Measurements from ENCODE around the gene EEF1A2.

Gene EEF1A2

GRCh38 chr20:63536997-63537524 is 38.2 kb upstream of the EEF1A2 start, which contains the start of gene PTK6:
TSS of gene PTK6 (minus strand) at chr20:63537376. CDS start at chr20:63537314, 62 bp downstream.
- no peak for DNase-seq (ENCODE audit: low spot score)

- no peak for DNase-seq (ENCODE audit: low spot score)
Observed at GRCh38 chr20:63536241-63536977, 37.5 kb upstream of the EEF1A2 start.

- DNase-seq (ENCODE audit: low spot score), result no peak
Observed at GRCh38 chr20:63534831-63535651, 36.2 kb upstream of the EEF1A2 start.

GRCh38 chr20:63534427-63534830 is 35.5 kb upstream of the EEF1A2 start:
- DNase-seq (ENCODE audit: low spot score), result no peak

GRCh38 chr20:63533871-63534393 is 35.0 kb upstream of the EEF1A2 start:
- no peak for DNase-seq (ENCODE audit: low spot score)

GRCh38 chr20:63533388-63533787 is 34.5 kb upstream of the EEF1A2 start:
- DNase-seq (ENCODE audit: low spot score), result no peak

- DNase-seq (ENCODE audit: low spot score), result no peak
Observed at GRCh38 chr20:63532449-63532971, 33.6 kb upstream of the EEF1A2 start.

GRCh38 chr20:63531686-63532448 is 33.0 kb upstream of the EEF1A2 start:
- DNase-seq (ENCODE audit: low spot score), result no peak

GRCh38 chr20:63530788-63531160 is 31.9 kb upstream of the EEF1A2 start:
- DNase-seq (ENCODE audit: low spot score), result no peak

- no peak for DNase-seq (ENCODE audit: low spot score)
Observed at GRCh38 chr20:63529861-63530787, 31.2 kb upstream of the EEF1A2 start.

GRCh38 chr20:63529180-63529860 is 30.4 kb upstream of the EEF1A2 start:
- no peak for DNase-seq (ENCODE audit: low spot score)

- no peak for DNase-seq (ENCODE audit: low spot score)
Observed at GRCh38 chr20:63527184-63527583, 28.3 kb upstream of the EEF1A2 start.

- no peak for DNase-seq (ENCODE audit: low spot score)
Observed at GRCh38 chr20:63525971-63526370, 27.1 kb upstream of the EEF1A2 start.

- no peak for DNase-seq (ENCODE audit: low spot score)
Observed at GRCh38 chr20:63525185-63525584, 26.3 kb upstream of the EEF1A2 start.

GRCh38 chr20:63522981-63523611 is 24.2 kb upstream of the EEF1A2 start:
- DNase-seq (ENCODE audit: low spot score), result no peak

GRCh38 chr20:63522091-63522868 is 23.4 kb upstream of the EEF1A2 start:
- DNase-seq (ENCODE audit: low spot score), result no peak

GRCh38 chr20:63521602-63522001 is 22.7 kb upstream of the EEF1A2 start:
- DNase-seq (ENCODE audit: low spot score), result no peak

- no peak for DNase-seq (ENCODE audit: low spot score)
Observed at GRCh38 chr20:63520934-63521601, 22.2 kb upstream of the EEF1A2 start.
